ENCODE measurements around the gene ITGA8.

The ITGA8 gene

DNA sequence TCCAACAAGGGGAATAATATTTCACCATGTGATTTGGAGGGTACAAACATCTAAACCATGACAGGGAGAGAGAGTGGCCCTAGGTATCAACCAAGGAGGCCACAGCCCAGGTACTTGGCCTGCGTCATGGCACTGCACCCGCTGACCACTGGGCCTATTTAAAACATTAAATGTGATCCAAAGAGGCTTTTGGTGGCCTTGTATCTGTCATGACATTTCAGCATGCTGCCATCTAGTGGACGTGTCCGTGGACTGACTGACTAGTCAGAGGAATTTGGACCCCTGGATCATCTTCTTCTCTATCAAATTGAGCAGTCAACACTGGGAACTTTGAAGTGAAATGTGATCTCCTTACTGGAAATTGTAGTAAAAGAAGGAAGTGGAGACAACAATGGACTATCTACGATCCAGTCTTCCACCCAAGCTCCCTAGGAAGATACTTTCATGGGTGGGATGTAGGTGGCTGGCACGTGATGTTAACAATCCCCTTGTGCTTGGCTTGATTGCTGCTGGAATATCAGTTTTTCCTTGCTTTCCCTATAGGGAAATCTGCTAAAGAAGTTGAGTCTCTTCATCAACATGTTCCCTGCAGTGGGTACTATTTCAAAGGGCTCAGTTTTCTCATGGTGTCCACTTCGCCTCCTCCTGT lies 24.6 kb upstream of the ITGA8 start:
- ChIA-PET POLR2A (ENCODE audit: low non-redundant PET) (no interaction called here), CTCF (no interaction called here)
- TF ChIP-seq, protein P1, sequence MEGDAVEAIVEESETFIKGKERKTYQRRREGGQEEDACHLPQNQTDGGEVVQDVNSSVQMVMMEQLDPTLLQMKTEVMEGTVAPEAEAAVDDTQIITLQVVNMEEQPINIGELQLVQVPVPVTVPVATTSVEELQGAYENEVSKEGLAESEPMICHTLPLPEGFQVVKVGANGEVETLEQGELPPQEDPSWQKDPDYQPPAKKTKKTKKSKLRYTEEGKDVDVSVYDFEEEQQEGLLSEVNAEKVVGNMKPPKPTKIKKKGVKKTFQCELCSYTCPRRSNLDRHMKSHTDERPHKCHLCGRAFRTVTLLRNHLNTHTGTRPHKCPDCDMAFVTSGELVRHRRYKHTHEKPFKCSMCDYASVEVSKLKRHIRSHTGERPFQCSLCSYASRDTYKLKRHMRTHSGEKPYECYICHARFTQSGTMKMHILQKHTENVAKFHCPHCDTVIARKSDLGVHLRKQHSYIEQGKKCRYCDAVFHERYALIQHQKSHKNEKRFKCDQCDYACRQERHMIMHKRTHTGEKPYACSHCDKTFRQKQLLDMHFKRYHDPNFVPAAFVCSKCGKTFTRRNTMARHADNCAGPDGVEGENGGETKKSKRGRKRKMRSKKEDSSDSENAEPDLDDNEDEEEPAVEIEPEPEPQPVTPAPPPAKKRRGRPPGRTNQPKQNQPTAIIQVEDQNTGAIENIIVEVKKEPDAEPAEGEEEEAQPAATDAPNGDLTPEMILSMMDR (conservative IDR thresholded peaks at IDR 0.05; ENCODE audit: low read depth): peak; percentile 23; the same call in 1 of the 2 replicates
- peak; percentile 32 for DNase-seq (ENCODE audit: low spot score)
- H3K27ac ChIP-seq: no peak overlapping the region

DNA sequence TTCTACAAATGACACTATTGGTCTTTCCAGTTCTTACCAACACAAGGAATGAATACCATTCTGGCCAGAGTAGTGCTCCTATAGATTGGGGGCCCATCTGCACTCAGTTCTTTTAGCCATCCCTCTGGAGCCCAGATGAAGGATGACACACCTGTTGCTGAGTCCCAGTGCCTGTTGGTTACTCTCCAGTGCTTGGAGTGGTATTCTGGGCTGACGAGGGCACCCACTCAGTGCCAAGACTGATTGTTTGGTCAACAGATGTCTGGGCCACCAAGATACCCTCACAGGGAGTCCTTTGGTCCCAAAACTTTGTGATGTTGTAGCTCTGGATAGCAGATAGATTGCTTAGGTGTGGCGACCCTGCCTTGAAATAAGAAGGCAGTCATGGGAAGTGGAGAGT lies 23.7 kb upstream of the ITGA8 start:
- TF ChIP-seq, protein P1 (conservative IDR thresholded peaks at IDR 0.05; ENCODE audit: low read depth): no peak
- ChIA-PET CTCF (no interaction called here), POLR2A (ENCODE audit: low non-redundant PET) (no interaction called here)
- DNase-seq (ENCODE audit: low spot score): no peak
- no peak overlapping the region for H3K27ac ChIP-seq

DNA sequence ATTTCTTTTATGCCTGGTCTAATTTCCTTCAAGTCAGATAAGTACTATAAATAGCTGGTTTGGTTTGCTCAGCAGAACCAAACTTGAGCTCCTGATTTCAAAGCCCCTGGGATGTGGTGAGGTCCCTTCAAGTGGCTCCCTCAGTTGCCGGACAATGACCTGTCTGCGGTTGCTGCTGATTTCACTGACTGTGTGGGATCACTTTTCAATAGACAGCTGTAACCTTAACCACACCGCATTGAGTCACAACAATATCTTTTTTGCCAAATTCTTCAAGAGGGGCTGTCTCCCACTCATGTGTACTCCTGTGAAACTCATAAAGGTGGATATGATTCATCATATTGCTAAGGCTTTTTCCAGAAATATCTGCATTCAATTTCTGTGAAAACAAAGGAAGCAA lies 23.1 kb upstream of the ITGA8 start:
- POLR2A ChIA-PET (ENCODE audit: low non-redundant PET): no interaction called here
- CTCF ChIA-PET: no interaction called here
- TF ChIP-seq, protein P1 (conservative IDR thresholded peaks at IDR 0.05; ENCODE audit: low read depth): no peak
- H3K27ac ChIP-seq: no peak overlapping the region
- DNase-seq (ENCODE audit: low spot score): no peak

DNA sequence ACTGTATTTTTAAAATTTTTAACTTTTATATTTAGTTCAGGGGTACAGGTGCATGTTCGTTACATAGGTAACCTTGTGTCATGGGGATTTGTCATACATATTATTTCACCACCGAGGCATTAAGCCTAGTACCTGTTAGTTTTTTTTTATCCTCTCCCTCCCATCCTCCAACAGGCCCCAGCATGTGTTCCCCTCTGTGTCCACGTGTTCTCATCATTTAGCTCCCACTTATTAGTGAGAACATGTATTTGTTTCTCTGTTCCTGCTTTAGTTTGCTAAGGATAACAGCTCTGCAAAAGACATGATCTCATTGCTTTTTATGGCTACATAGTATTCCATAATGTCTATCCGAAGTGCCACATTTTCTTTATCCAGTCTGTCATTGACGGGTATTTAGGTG lies 22.4 kb upstream of the ITGA8 start:
- no peak overlapping the region for H3K27ac ChIP-seq
- no peak for DNase-seq (ENCODE audit: low spot score)
- ChIA-PET POLR2A (ENCODE audit: low non-redundant PET) (no interaction called here), CTCF (no interaction called here)
- TF ChIP-seq, protein P1 (conservative IDR thresholded peaks at IDR 0.05; ENCODE audit: low read depth): no peak

DNA sequence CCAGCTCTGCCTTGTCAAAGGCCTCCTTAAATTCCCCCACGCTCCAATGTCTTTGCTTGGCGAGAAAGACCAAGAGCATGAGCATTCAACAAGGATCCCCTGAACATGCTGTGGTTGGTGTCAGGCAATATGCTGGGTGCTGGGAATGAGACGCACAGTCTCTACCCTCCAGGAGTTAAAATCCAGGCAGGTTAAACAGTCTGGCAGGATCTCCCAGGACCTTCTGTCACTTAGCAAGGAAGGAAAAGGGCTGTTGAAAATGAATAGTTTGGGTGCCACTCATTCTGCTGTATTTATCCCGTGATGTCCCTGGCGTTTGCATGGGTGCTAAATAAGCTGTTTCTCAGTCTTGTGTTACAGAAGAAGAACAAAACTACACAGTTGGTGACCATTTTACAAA lies 21.9 kb upstream of the ITGA8 start:
- TF ChIP-seq, protein P1 (conservative IDR thresholded peaks at IDR 0.05; ENCODE audit: low read depth): no peak
- no peak for DNase-seq (ENCODE audit: low spot score)
- ChIA-PET CTCF (no interaction called here), POLR2A (ENCODE audit: low non-redundant PET) (no interaction called here)
- H3K27ac ChIP-seq: no peak overlapping the region

DNA sequence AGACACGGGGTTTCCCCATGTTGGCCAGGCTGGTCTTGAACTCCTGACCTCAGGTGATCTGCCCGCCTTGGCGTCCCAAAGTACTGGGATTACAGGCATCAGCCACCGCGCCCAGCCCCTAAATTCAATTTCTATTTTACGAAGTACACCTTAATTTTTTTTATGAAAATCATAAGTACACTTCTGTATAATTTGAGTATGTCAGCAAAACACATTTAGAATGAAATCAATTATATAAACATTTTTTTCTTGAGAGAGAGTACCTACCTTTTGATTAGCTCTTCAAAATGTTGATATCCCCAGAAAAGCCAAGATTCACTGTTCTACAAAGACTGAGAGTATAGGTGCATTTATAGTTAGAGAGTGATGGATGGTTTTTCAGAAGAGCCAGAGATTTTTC lies 20.5 kb upstream of the ITGA8 start:
- CTCF ChIA-PET: no interaction called here
- POLR2A ChIA-PET (ENCODE audit: low non-redundant PET): no interaction called here
- no peak overlapping the region for H3K27ac ChIP-seq
- DNase-seq (ENCODE audit: low spot score): no peak
- TF ChIP-seq, protein P1 (conservative IDR thresholded peaks at IDR 0.05; ENCODE audit: low read depth): no peak
